GM23338 (cell line): ENCODE results near the gene TRPC3. TPM values are rescaled to one million over a fixed set of nuclear protein-coding genes. Genes with fewer than 3 reads are reported as not detected.

Source experiments
- ATAC-seq: fragments of 200-7000 bp; cut with Tn5 transposase; 3 replicates; pipeline ENCODE4 v1.9.1; 2020
- DNase-seq: peaks from one replicate; pipeline ENCODE4 v3.0.0-alpha.2; 2015; ENCODE audit warnings: low spot score
- H2AFZ ChIP-seq: fragments of 200-600 bp; sonication (generic); 2 replicates; pipeline ENCODE4 v1.8.0; 2016; ENCODE audit warnings: antibody characterized with exemption, mild to moderate bottlenecking, moderate library complexity
- H3F3A ChIP-seq: fragments of 200-600 bp; sonication (generic); replicated peaks from 2 replicates; pipeline ENCODE4 v1.8.0; 2017; ENCODE audit warnings: antibody characterized with exemption, mixed run types, low read depth
- H3K27ac ChIP-seq: fragments of 200-600 bp; sonication (generic); 2 replicates; pipeline ENCODE4 v1.6.1; 2016; ENCODE audit warnings: low read depth
- H3K27me3 ChIP-seq: fragments of 200-600 bp; sonication (generic); 2 replicates; pipeline ENCODE4 v1.8.0; 2016; ENCODE audit warnings: mild to moderate bottlenecking, mixed run types, moderate library complexity; ENCODE audit not compliant: insufficient read depth
- H3K36me3 ChIP-seq: fragments of 200-600 bp; sonication (generic); 2 replicates; pipeline ENCODE4 v1.8.0; 2016; ENCODE audit warnings: mild to moderate bottlenecking; ENCODE audit not compliant: insufficient read depth
- H3K4me1 ChIP-seq: fragments of 200-600 bp; sonication (generic); 2 replicates; pipeline ENCODE4 v1.8.0; 2016; ENCODE audit warnings: mild to moderate bottlenecking, moderate library complexity; ENCODE audit not compliant: insufficient read depth
- H3K4me2 ChIP-seq: fragments of 200-600 bp; sonication (generic); 2 replicates; pipeline ENCODE4 v1.7.1; 2017; ENCODE audit warnings: mixed run types
- H3K4me3 ChIP-seq: fragments of 200-600 bp; sonication (generic); 2 replicates; pipeline ENCODE4 v1.6.1; 2016; ENCODE audit warnings: mixed run types
- H3K79me2 ChIP-seq: fragments of 200-600 bp; sonication (generic); replicated peaks from 2 replicates; pipeline ENCODE4 v1.8.0; 2017; ENCODE audit warnings: mild to moderate bottlenecking; ENCODE audit not compliant: insufficient read depth
- H3K9me2 ChIP-seq: fragments of 200-600 bp; sonication (generic); 2 replicates; pipeline ENCODE4 v1.8.0; 2017; ENCODE audit not compliant: insufficient read depth
- H4K20me1 ChIP-seq: fragments of 200-600 bp; sonication (generic); replicated peaks from 2 replicates; pipeline ENCODE4 v1.8.0; 2017; ENCODE audit warnings: mild to moderate bottlenecking; ENCODE audit not compliant: insufficient read depth
- H3K27ac Mint-ChIP-seq: 2 replicates; pipeline ENCODE4 v1.8.0; 2020; ENCODE audit warnings: inconsistent platforms, mild to moderate bottlenecking, moderate library complexity, mixed read lengths
- H3K27me3 Mint-ChIP-seq: 3 replicates; pipeline ENCODE4 v1.8.0; 2022; ENCODE audit warnings: low read depth, mild to moderate bottlenecking, moderate library complexity, mixed read lengths, inconsistent platforms; ENCODE audit not compliant: insufficient read depth, poor library complexity
- H3K36me3 Mint-ChIP-seq: 3 replicates; pipeline ENCODE4 v1.8.0; 2021; ENCODE audit warnings: low read depth, mild to moderate bottlenecking, inconsistent platforms, moderate library complexity, mixed read lengths
- H3K4me1 Mint-ChIP-seq: 3 replicates; pipeline ENCODE4 v1.8.0; 2020; ENCODE audit warnings: mild to moderate bottlenecking, inconsistent platforms, mixed read lengths
- H3K4me3 Mint-ChIP-seq: 3 replicates; pipeline ENCODE4 v1.8.0; 2021; ENCODE audit warnings: moderate library complexity, mild to moderate bottlenecking, inconsistent platforms, mixed read lengths
- H3K9me3 Mint-ChIP-seq: 3 replicates; pipeline ENCODE4 v1.8.0; 2020; ENCODE audit warnings: moderate library complexity, mild to moderate bottlenecking, inconsistent platforms, mixed read lengths
- CREB1 ChIP-seq: fragments of 250-450 bp; sonication (Bioruptor Pico); IDR thresholded peaks from 2 replicates; pipeline ENCODE4 v1.5.0; 2020; ENCODE audit warnings: low read depth, mild to moderate bottlenecking, moderate library complexity
- EZH2 ChIP-seq: fragments of 200-600 bp; sonication (generic); IDR thresholded peaks from one replicate; pipeline ENCODE4 v1.8.0; 2017; ENCODE audit warnings: antibody characterized with exemption, mild to moderate bottlenecking, low read depth; ENCODE audit not compliant: unreplicated experiment
- EZH2phosphoT487 ChIP-seq: fragments of 200-600 bp; sonication (generic); IDR thresholded peaks from one replicate; pipeline ENCODE4 v1.8.1; 2018; ENCODE audit warnings: antibody characterized with exemption; ENCODE audit not compliant: unreplicated experiment
- JUNB ChIP-seq: IDR thresholded peaks from one replicate; pipeline ENCODE4 v1.6.1; 2016; ENCODE audit warnings: antibody characterized with exemption; ENCODE audit not compliant: unreplicated experiment
- NANOG ChIP-seq: IDR thresholded peaks from 2 replicates; pipeline ENCODE4 v1.6.1; 2016; ENCODE audit warnings: antibody characterized with exemption, borderline replicate concordance
- POLR2AphosphoS5 ChIP-seq: IDR thresholded peaks from 2 replicates; pipeline ENCODE4 v1.6.1; 2016; ENCODE audit warnings: antibody characterized with exemption, low read depth
- STAT1 ChIP-seq: IDR thresholded peaks from one replicate; pipeline ENCODE4 v1.6.1; 2016; ENCODE audit warnings: antibody characterized with exemption; ENCODE audit not compliant: unreplicated experiment
- ZNF114 ChIP-seq: fragments of 250-450 bp; sonication (Bioruptor Pico); IDR thresholded peaks from 2 replicates; pipeline ENCODE4 v1.5.0; 2020; ENCODE audit warnings: mild to moderate bottlenecking, moderate library complexity
- ZNF331 ChIP-seq: fragments of 250-450 bp; sonication (Bioruptor Pico); IDR thresholded peaks from 2 replicates; pipeline ENCODE4 v1.5.0; 2020; ENCODE audit warnings: low read depth, mild to moderate bottlenecking, moderate library complexity
- polyA plus RNA-seq: library from polyadenylated mRNA; unstranded; fragments of >200 nt; fragmentation: Nextera tagmentation; extraction: Ambion mirVana; gene quantifications from 2 replicates; pipeline ENCODE4 v1.2.1, GENCODE V29; 2016
- total RNA-seq: library from RNA; depleted of rRNA; stranded (reverse); fragments of >200 nt; shearing (Covaris generic); gene quantifications from 2 replicates; pipeline ENCODE4 v1.2.3, GENCODE V29; 2014
- TF ChIP-seq, protein P1 (sequence below), 2 experiments: fragments of 200-600 bp in 1 of 2; sonication (generic) in 1 of 2; conservative IDR thresholded peaks; 2 replicates each; pipeline versions ENCODE4 v1.5.1 to v1.6.1; 2016 to 2017; ENCODE audit warnings: antibody characterized with exemption in 2 of 2, low read depth in 2 of 2, mild to moderate bottlenecking in 2 of 2, moderate library complexity in 1 of 2
- TF ChIP-seq, protein P2 (sequence below): IDR thresholded peaks from 2 replicates; pipeline ENCODE4 v1.6.1; 2016; ENCODE audit warnings: antibody characterized with exemption
- TF ChIP-seq, protein P3 (sequence below): IDR thresholded peaks from one replicate; pipeline ENCODE4 v1.6.1; 2018; ENCODE audit warnings: antibody characterized with exemption; ENCODE audit not compliant: unreplicated experiment
- TF ChIP-seq, protein P4 (sequence below): fragments of 250-450 bp; sonication (Bioruptor Pico); IDR thresholded peaks from 2 replicates; pipeline ENCODE4 v1.5.0; 2020; ENCODE audit warnings: mild to moderate bottlenecking, moderate library complexity

TRPC3 gene
- total and polyA plus RNA-seq, 2 experiments from 2014 or later: 0.44 to 1.0 TPM

DNA sequence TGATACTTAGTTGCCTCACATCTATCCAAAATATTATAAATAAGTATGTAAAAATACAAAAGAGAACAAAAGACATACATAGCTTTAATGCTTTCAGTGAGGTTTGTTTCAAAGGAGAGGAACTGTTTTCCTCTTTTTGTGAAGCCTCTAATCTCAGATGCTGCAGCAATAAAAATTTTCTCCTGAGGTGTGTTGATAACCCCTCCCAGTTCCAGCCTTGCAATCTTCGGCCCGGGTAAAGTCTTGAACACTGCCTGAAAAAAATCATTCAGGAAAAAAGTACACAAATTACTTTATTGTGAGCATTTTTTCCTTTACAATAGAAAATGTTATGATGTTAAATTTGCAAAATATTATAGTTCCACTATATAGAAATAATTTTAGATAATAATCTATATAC is 90.4 kb downstream of the TRPC3 start:
- Histone ChIP-seq H3K4me3 (no peak overlapping the region), H3F3A (no peaks in the 10 kb centered on the region), H3K27ac (no peak overlapping the region), H4K20me1 (no peaks in the 10 kb centered on the region), H3K4me1 (no peaks in the 10 kb centered on the region), H3K9me2 (no peaks in the 10 kb centered on the region), H3K79me2 (no peaks in the 10 kb centered on the region), H2AFZ (no peak overlapping the region), H3K4me2 (no peak overlapping the region), H3K36me3 (no peaks in the 10 kb centered on the region; the same call in 1 of the 2 replicates), H3K27me3 (no peaks in the 10 kb centered on the region)
- TF ChIP-seq CREB1 (CRISPR knock-in tag): no peak
- TF ChIP-seq ZNF114 (CRISPR knock-in tag): no peak
- TF ChIP-seq, protein P1, sequence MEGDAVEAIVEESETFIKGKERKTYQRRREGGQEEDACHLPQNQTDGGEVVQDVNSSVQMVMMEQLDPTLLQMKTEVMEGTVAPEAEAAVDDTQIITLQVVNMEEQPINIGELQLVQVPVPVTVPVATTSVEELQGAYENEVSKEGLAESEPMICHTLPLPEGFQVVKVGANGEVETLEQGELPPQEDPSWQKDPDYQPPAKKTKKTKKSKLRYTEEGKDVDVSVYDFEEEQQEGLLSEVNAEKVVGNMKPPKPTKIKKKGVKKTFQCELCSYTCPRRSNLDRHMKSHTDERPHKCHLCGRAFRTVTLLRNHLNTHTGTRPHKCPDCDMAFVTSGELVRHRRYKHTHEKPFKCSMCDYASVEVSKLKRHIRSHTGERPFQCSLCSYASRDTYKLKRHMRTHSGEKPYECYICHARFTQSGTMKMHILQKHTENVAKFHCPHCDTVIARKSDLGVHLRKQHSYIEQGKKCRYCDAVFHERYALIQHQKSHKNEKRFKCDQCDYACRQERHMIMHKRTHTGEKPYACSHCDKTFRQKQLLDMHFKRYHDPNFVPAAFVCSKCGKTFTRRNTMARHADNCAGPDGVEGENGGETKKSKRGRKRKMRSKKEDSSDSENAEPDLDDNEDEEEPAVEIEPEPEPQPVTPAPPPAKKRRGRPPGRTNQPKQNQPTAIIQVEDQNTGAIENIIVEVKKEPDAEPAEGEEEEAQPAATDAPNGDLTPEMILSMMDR (conservative IDR thresholded peaks at IDR 0.05; ENCODE audit: low read depth in 2 of 2): no peak
- no peak for TF ChIP-seq STAT1
- no peak for TF ChIP-seq EZH2phosphoT487
- TF ChIP-seq ZNF331: no peak
- TF ChIP-seq, protein P2, sequence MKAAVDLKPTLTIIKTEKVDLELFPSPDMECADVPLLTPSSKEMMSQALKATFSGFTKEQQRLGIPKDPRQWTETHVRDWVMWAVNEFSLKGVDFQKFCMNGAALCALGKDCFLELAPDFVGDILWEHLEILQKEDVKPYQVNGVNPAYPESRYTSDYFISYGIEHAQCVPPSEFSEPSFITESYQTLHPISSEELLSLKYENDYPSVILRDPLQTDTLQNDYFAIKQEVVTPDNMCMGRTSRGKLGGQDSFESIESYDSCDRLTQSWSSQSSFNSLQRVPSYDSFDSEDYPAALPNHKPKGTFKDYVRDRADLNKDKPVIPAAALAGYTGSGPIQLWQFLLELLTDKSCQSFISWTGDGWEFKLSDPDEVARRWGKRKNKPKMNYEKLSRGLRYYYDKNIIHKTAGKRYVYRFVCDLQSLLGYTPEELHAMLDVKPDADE: no peak
- no peak for TF ChIP-seq EZH2
- TF ChIP-seq NANOG: no peak
- TF ChIP-seq, protein P3, sequence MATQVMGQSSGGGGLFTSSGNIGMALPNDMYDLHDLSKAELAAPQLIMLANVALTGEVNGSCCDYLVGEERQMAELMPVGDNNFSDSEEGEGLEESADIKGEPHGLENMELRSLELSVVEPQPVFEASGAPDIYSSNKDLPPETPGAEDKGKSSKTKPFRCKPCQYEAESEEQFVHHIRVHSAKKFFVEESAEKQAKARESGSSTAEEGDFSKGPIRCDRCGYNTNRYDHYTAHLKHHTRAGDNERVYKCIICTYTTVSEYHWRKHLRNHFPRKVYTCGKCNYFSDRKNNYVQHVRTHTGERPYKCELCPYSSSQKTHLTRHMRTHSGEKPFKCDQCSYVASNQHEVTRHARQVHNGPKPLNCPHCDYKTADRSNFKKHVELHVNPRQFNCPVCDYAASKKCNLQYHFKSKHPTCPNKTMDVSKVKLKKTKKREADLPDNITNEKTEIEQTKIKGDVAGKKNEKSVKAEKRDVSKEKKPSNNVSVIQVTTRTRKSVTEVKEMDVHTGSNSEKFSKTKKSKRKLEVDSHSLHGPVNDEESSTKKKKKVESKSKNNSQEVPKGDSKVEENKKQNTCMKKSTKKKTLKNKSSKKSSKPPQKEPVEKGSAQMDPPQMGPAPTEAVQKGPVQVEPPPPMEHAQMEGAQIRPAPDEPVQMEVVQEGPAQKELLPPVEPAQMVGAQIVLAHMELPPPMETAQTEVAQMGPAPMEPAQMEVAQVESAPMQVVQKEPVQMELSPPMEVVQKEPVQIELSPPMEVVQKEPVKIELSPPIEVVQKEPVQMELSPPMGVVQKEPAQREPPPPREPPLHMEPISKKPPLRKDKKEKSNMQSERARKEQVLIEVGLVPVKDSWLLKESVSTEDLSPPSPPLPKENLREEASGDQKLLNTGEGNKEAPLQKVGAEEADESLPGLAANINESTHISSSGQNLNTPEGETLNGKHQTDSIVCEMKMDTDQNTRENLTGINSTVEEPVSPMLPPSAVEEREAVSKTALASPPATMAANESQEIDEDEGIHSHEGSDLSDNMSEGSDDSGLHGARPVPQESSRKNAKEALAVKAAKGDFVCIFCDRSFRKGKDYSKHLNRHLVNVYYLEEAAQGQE: no peak
- TF ChIP-seq, protein P4, sequence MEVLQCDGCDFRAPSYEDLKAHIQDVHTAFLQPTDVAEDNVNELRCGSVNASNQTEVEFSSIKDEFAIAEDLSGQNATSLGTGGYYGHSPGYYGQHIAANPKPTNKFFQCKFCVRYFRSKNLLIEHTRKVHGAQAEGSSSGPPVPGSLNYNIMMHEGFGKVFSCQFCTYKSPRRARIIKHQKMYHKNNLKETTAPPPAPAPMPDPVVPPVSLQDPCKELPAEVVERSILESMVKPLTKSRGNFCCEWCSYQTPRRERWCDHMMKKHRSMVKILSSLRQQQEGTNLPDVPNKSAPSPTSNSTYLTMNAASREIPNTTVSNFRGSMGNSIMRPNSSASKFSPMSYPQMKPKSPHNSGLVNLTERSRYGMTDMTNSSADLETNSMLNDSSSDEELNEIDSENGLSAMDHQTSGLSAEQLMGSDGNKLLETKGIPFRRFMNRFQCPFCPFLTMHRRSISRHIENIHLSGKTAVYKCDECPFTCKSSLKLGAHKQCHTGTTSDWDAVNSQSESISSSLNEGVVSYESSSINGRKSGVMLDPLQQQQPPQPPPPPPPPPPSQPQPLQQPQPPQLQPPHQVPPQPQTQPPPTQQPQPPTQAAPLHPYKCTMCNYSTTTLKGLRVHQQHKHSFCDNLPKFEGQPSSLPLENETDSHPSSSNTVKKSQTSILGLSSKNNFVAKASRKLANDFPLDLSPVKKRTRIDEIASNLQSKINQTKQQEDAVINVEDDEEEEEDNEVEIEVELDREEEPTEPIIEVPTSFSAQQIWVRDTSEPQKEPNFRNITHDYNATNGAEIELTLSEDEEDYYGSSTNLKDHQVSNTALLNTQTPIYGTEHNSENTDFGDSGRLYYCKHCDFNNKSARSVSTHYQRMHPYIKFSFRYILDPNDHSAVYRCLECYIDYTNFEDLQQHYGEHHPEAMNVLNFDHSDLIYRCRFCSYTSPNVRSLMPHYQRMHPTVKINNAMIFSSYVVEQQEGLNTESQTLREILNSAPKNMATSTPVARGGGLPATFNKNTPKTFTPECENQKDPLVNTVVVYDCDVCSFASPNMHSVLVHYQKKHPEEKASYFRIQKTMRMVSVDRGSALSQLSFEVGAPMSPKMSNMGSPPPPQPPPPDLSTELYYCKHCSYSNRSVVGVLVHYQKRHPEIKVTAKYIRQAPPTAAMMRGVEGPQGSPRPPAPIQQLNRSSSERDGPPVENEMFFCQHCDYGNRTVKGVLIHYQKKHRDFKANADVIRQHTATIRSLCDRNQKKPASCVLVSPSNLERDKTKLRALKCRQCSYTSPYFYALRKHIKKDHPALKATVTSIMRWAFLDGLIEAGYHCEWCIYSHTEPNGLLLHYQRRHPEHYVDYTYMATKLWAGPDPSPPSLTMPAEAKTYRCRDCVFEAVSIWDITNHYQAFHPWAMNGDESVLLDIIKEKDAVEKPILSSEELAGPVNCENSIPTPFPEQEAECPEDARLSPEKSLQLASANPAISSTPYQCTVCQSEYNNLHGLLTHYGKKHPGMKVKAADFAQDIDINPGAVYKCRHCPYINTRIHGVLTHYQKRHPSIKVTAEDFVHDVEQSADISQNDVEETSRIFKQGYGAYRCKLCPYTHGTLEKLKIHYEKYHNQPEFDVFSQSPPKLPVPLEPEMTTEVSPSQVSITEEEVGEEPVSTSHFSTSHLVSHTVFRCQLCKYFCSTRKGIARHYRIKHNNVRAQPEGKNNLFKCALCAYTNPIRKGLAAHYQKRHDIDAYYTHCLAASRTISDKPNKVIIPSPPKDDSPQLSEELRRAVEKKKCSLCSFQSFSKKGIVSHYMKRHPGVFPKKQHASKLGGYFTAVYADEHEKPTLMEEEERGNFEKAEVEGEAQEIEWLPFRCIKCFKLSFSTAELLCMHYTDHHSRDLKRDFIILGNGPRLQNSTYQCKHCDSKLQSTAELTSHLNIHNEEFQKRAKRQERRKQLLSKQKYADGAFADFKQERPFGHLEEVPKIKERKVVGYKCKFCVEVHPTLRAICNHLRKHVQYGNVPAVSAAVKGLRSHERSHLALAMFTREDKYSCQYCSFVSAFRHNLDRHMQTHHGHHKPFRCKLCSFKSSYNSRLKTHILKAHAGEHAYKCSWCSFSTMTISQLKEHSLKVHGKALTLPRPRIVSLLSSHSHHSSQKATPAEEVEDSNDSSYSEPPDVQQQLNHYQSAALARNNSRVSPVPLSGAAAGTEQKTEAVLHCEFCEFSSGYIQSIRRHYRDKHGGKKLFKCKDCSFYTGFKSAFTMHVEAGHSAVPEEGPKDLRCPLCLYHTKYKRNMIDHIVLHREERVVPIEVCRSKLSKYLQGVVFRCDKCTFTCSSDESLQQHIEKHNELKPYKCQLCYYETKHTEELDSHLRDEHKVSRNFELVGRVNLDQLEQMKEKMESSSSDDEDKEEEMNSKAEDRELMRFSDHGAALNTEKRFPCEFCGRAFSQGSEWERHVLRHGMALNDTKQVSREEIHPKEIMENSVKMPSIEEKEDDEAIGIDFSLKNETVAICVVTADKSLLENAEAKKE: no peak
- no peak for TF ChIP-seq POLR2AphosphoS5
- TF ChIP-seq JUNB: no peak
- no peaks in the 10 kb centered on the region for H3K9me3 Mint-ChIP-seq
- ATAC-seq (no peak), DNase-seq (no peak)
- peaks cover 9% of the 10 kb centered on the region for H3K36me3 Mint-ChIP-seq
- H3K4me3 Mint-ChIP-seq: no peak overlapping the region
- peaks cover 3% of the 10 kb centered on the region; the same call in 1 of the 3 replicates for H3K4me1 Mint-ChIP-seq
- H3K27me3 Mint-ChIP-seq: no peaks in the 10 kb centered on the region
- H3K27ac Mint-ChIP-seq: no peak overlapping the region
